K562 (cell line): Measurements from ENCODE around the gene LRRIQ4. TPM values are rescaled to one million over a fixed set of nuclear protein-coding genes. Genes with fewer than 3 reads are reported as not detected.

Experiments used
- CBX8 ChIP-seq: fragments of 200-600 bp; sonication (generic); IDR thresholded peaks from 2 replicates; pipeline ENCODE4 v1.6.1; 2012; ENCODE audit warnings: borderline replicate concordance, mixed run types, low read depth, mild to moderate bottlenecking, moderate library complexity, mixed read lengths, low read length, control low read depth, inconsistent platforms; ENCODE audit not compliant: poor library complexity, severe bottlenecking; ENCODE audit errors: extremely low read depth
- MED1 ChIP-seq: sonication (generic); formaldehyde crosslinking; IDR thresholded peaks from 2 replicates; pipeline ENCODE4 v1.8.1; 2023; ENCODE audit warnings: missing genetic modification reagents, borderline replicate concordance
- NR0B1 ChIP-seq: fragments of 450-650 bp; IDR thresholded peaks from one replicate; pipeline ENCODE4 v1.6.1; 2018; ENCODE audit warnings: mild to moderate bottlenecking, moderate library complexity; ENCODE audit not compliant: partially characterized antibody
- SOX6 ChIP-seq: fragments of 450-650 bp; IDR thresholded peaks from 2 replicates; pipeline ENCODE4 v1.6.1; 2014; ENCODE audit warnings: mild to moderate bottlenecking
- STAT5B ChIP-seq: fragments of 250-450 bp; sonication (Bioruptor Pico); IDR thresholded peaks from 2 replicates; pipeline ENCODE4 v1.8.0; 2021; ENCODE audit warnings: mild to moderate bottlenecking, inconsistent platforms
- UBTF ChIP-seq, 2 experiments: IDR thresholded peaks; 2 replicates each; pipeline ENCODE4 v1.6.1; 2012; ENCODE audit warnings: improper control_type of control experiment in 2 of 2, low read depth in 2 of 2, low read length in 2 of 2, borderline replicate concordance in 1 of 2
- ZBTB40 ChIP-seq, 2 experiments: fragments of 450-650 bp in 1 of 2; sonication (generic) in 1 of 2; formaldehyde crosslinking in 1 of 2; IDR thresholded peaks; 2 replicates each; pipeline versions ENCODE4 v1.7.1 to v1.9.0; 2016 to 2022; ENCODE audit warnings: inconsistent platforms in 1 of 2, mild to moderate bottlenecking in 1 of 2, missing genetic modification reagents in 1 of 2
- ZBTB5 ChIP-seq: fragments of 450-650 bp; IDR thresholded peaks from 2 replicates; pipeline ENCODE4 v1.6.1; 2017; ENCODE audit warnings: antibody characterized with exemption
- ZNF785 ChIP-seq: fragments of 250-450 bp; sonication (Bioruptor Pico); IDR thresholded peaks from 2 replicates; pipeline ENCODE4 v1.4.0; 2020; ENCODE audit warnings: mild to moderate bottlenecking
- polyA plus RNA-seq, 8 experiments: library from polyadenylated mRNA; depleted of rRNA in 4 of 8; stranded (reverse) in 5 of 8; unstranded in 3 of 8; fragments of >200 nt; fragmentation: Nextera tagmentation in 2 of 8; fragmentation: Illumina TruSeq in 1 of 8; extraction: Ambion mirVana in 2 of 8; extraction: Trizol in 1 of 8; gene quantifications; 2 replicates each; pipeline versions ENCODE4 v1.2.1 to v1.2.3, GENCODE V29; 2011 to 2014; ENCODE audit warnings: inconsistent platforms in 1 of 8, missing spikeins in 1 of 8
- total RNA-seq, 7 experiments: library from RNA; depleted of rRNA in 6 of 7; stranded (reverse); fragments of >200 nt in 6 of 7; fragmentation: Illumina TruSeq in 2 of 7; extraction: Trizol in 2 of 7; gene quantifications; 2 replicates each; pipeline versions ENCODE4 v1.2.1 to v1.2.3, GENCODE V29; 2011 to 2021; ENCODE audit warnings: low replicate concordance in 1 of 7

The LRRIQ4 gene
- total and polyA plus RNA-seq, 9 of the 15 experiments (the other 6 are each of a cell fraction or from before 2014, with no cell fraction given): not detected

GRCh38 chr3:169772897-169773816 lies 39.5 kb upstream of the LRRIQ4 start, which contains the start of gene MYNN (continued):
- TF ChIP-seq UBTF (IDR thresholded peaks at IDR 0.05; ENCODE audit: borderline replicate concordance in 1 of 2, low read depth in 2 of 2, low read length in 2 of 2) (peak; percentile 53 to 75; a peak in 3 of 4 replicates), ZBTB40 (IDR thresholded peaks at IDR 0.05) (peak; percentile 83), ZBTB40 (CRISPR knock-in tag; IDR thresholded peaks at IDR 0.05) (no peak), CBX8 (no peak), SOX6 (peak; percentile 25; the same call in 1 of the 2 replicates), MED1 (CRISPR knock-in tag) (no peak), NR0B1 (no peak), STAT5B (CRISPR knock-in tag) (no peak), ZBTB5 (no peak), ZNF785 (CRISPR knock-in tag) (no peak)
